OCI-M1 (cell line): ENCODE data around the gene AMBP.
"Not testable (repeated sequence)": the region's sequence is repeated elsewhere in the genome, so short reads cannot be mapped to it uniquely, and the experiment has no call there.

Source experiments
- DNase-seq: peaks from one replicate; lab custom pipeline; 2025; lab: John Stamatoyannopoulos, UW

Gene AMBP

GRCh38 chr9:114050646-114051045 lies 27.5 kb downstream of the AMBP start:
- DNase-seq = no peak

GRCh38 chr9:114050226-114050568 lies 27.9 kb downstream of the AMBP start:
- DNase-seq = no peak

- no peak for DNase-seq
These were observed 28.5 kb downstream of the AMBP start for GRCh38 chr9:114049441-114050225.

GRCh38 chr9:114048533-114049415 lies 29.3 kb downstream of the AMBP start:
- DNase-seq = no peak

- no peak for DNase-seq
These were observed 30.4 kb downstream of the AMBP start for GRCh38 chr9:114047717-114048116.

GRCh38 chr9:114046875-114047274 lies 31.2 kb downstream of the AMBP start:
- DNase-seq = no peak

GRCh38 chr9:114046237-114046755 lies 31.8 kb downstream of the AMBP start:
- DNase-seq = no peak

GRCh38 chr9:114043660-114044059 lies 34.4 kb downstream of the AMBP start:
- DNase-seq = not testable (repeated sequence)

GRCh38 chr9:114039484-114039883 lies 38.6 kb downstream of the AMBP start:
- DNase-seq = no peak

- DNase-seq = no peak
These were observed 39.3 kb downstream of the AMBP start for GRCh38 chr9:114038724-114039313.

- DNase-seq = no peak
These were observed 40.0 kb downstream of the AMBP start for GRCh38 chr9:114037961-114038723.

GRCh38 chr9:114037249-114037648 lies 40.9 kb downstream of the AMBP start:
- no peak for DNase-seq

GRCh38 chr9:114035845-114036801 lies 42.0 kb downstream of the AMBP start:
- no peak for DNase-seq

- DNase-seq = no peak
These were observed 42.8 kb downstream of the AMBP start for GRCh38 chr9:114035221-114035844.

- no peak for DNase-seq
These were observed 43.4 kb downstream of the AMBP start for GRCh38 chr9:114034661-114035062.

- DNase-seq = no peak
These were observed 43.9 kb downstream of the AMBP start for GRCh38 chr9:114034196-114034595.

- DNase-seq = peak; percentile 16
These were observed 44.5 kb downstream of the AMBP start for GRCh38 chr9:114033397-114034103.

- DNase-seq = no peak
These were observed 45.9 kb downstream of the AMBP start for GRCh38 chr9:114031948-114032840.
